Measurements from ENCODE around the gene SCP2D1.

SCP2D1 gene

GRCh38 chr20:18840248-18840645 is 26.7 kb downstream of the SCP2D1 start:
- no peak overlapping the region for H3K4me3 ChIP-seq (ENCODE audit: low read depth, low read length)
- no peak for DNase-seq (ENCODE audit: low read depth)
- TF ChIP-seq MAX (IDR thresholded peaks at IDR 0.05; ENCODE audit: low read depth, low read length): no peak
- no peak for TF ChIP-seq MYC (IDR thresholded peaks at IDR 0.05; ENCODE audit: low read depth, low read length)
- TF ChIP-seq CTCF (IDR thresholded peaks at IDR 0.05; ENCODE audit: low read depth, low read length): no peak
- TF ChIP-seq POLR2A (IDR thresholded peaks at IDR 0.05; ENCODE audit: extremely low read depth, insufficient read length): no peak

GRCh38 chr20:18845017-18845416 is 31.4 kb downstream of the SCP2D1 start:
- no peak overlapping the region for H3K4me3 ChIP-seq (ENCODE audit: low read depth, low read length)
- TF ChIP-seq MYC (IDR thresholded peaks at IDR 0.05; ENCODE audit: low read depth, low read length) (no peak), MAX (IDR thresholded peaks at IDR 0.05; ENCODE audit: low read depth, low read length) (no peak), POLR2A (IDR thresholded peaks at IDR 0.05; ENCODE audit: extremely low read depth, insufficient read length) (no peak), CTCF (IDR thresholded peaks at IDR 0.05; ENCODE audit: low read depth, low read length) (no peak)
- DNase-seq (ENCODE audit: low read depth): no peak

- H3K4me3 ChIP-seq (ENCODE audit: low read depth, low read length): no peak overlapping the region
- no peak for TF ChIP-seq POLR2A (IDR thresholded peaks at IDR 0.05; ENCODE audit: extremely low read depth, insufficient read length)
- no peak for TF ChIP-seq CTCF (IDR thresholded peaks at IDR 0.05; ENCODE audit: low read depth, low read length)
- no peak for DNase-seq (ENCODE audit: low read depth)
Measured at GRCh38 chr20:18847226-18847755, 33.7 kb downstream of the SCP2D1 start.

GRCh38 chr20:18849131-18849530 is 35.5 kb downstream of the SCP2D1 start:
- no peak overlapping the region for H3K4me3 ChIP-seq (ENCODE audit: low read depth, low read length)
- DNase-seq (ENCODE audit: low read depth): no peak
- TF ChIP-seq MAX (IDR thresholded peaks at IDR 0.05; ENCODE audit: low read depth, low read length) (no peak), POLR2A (IDR thresholded peaks at IDR 0.05; ENCODE audit: extremely low read depth, insufficient read length) (no peak), MYC (IDR thresholded peaks at IDR 0.05; ENCODE audit: low read depth, low read length) (no peak), CTCF (IDR thresholded peaks at IDR 0.05; ENCODE audit: low read depth, low read length) (no peak)

- no peak overlapping the region for H3K4me3 ChIP-seq (ENCODE audit: low read depth, low read length)
- no peak for DNase-seq (ENCODE audit: low read depth)
- TF ChIP-seq MAX (IDR thresholded peaks at IDR 0.05; ENCODE audit: low read depth, low read length): no peak
- no peak for TF ChIP-seq POLR2A (IDR thresholded peaks at IDR 0.05; ENCODE audit: extremely low read depth, insufficient read length)
- TF ChIP-seq CTCF (IDR thresholded peaks at IDR 0.05; ENCODE audit: low read depth, low read length): no peak
- no peak for TF ChIP-seq MYC (IDR thresholded peaks at IDR 0.05; ENCODE audit: low read depth, low read length)
Measured at GRCh38 chr20:18851629-18852028, 38.0 kb downstream of the SCP2D1 start.

GRCh38 chr20:18852318-18852717 is 38.7 kb downstream of the SCP2D1 start:
- no peak for DNase-seq (ENCODE audit: low read depth)
- H3K4me3 ChIP-seq (ENCODE audit: low read depth, low read length): no peak overlapping the region
- TF ChIP-seq CTCF (IDR thresholded peaks at IDR 0.05; ENCODE audit: low read depth, low read length) (no peak), MYC (IDR thresholded peaks at IDR 0.05; ENCODE audit: low read depth, low read length) (no peak), POLR2A (IDR thresholded peaks at IDR 0.05; ENCODE audit: extremely low read depth, insufficient read length) (no peak), MAX (IDR thresholded peaks at IDR 0.05; ENCODE audit: low read depth, low read length) (no peak)
